K562 (cell line): ENCODE results near the gene NEDD4. TPM values are rescaled to one million over a fixed set of nuclear protein-coding genes. Genes with fewer than 3 reads are reported as not detected.
A peak's percentile ranks its signal among the peaks of the same experiment; 100 is the strongest.

Experiments
- DMBX1 ChIP-seq: fragments of 250-450 bp; sonication (Bioruptor Pico); IDR thresholded peaks from 2 replicates; pipeline ENCODE4 v1.8.0; 2022; ENCODE audit warnings: inconsistent platforms, mild to moderate bottlenecking, moderate library complexity, borderline replicate concordance
- EP300 ChIP-seq: IDR thresholded peaks from 2 replicates; pipeline ENCODE4 v1.6.1; 2012; ENCODE audit warnings: low read length, improper control_type of control experiment
- GABPB1 ChIP-seq: sonication (generic); formaldehyde crosslinking; IDR thresholded peaks from 2 replicates; pipeline ENCODE4 v1.8.0; 2022; ENCODE audit warnings: mild to moderate bottlenecking, missing genetic modification reagents
- KDM1A ChIP-seq, 2 experiments: fragments of 450-650 bp; IDR thresholded peaks; 2 replicates each; pipeline ENCODE4 v1.6.1; 2016; ENCODE audit warnings: mild to moderate bottlenecking in 2 of 2
- LEF1 ChIP-seq: fragments of 450-650 bp; IDR thresholded peaks from 2 replicates; pipeline ENCODE4 v1.6.1; 2016; ENCODE audit warnings: mild to moderate bottlenecking
- MGA ChIP-seq: fragments of 450-650 bp; IDR thresholded peaks from 2 replicates; pipeline ENCODE4 v1.6.1; 2016; ENCODE audit warnings: mild to moderate bottlenecking, moderate library complexity
- NFE2L1 ChIP-seq: fragments of 450-650 bp; IDR thresholded peaks from 2 replicates; pipeline ENCODE4 v1.6.1; 2016; ENCODE audit warnings: missing genetic modification characterization, low read depth, mild to moderate bottlenecking, missing compliant biosample characterization, moderate library complexity, borderline replicate concordance
- POLR2AphosphoS5 ChIP-seq: IDR thresholded peaks from 2 replicates; pipeline ENCODE4 v1.6.1; 2011; ENCODE audit warnings: mild to moderate bottlenecking, low read depth, low read length, moderate library complexity; ENCODE audit not compliant: control insufficient read depth, insufficient read depth
- RCOR1 ChIP-seq, 2 experiments: IDR thresholded peaks; 2 replicates each; pipeline ENCODE4 v1.6.1; 2012; ENCODE audit warnings: low read depth in 2 of 2, low read length in 2 of 2, borderline replicate concordance in 1 of 2, improper control_type of control experiment in 1 of 2
- TSC22D4 ChIP-seq: fragments of 450-650 bp; IDR thresholded peaks from 2 replicates; pipeline ENCODE4 v1.6.1; 2016; ENCODE audit warnings: missing genetic modification characterization, missing biosample characterization, control low read depth
- ZNF764 ChIP-seq: fragments of 250-450 bp; sonication (Bioruptor Pico); IDR thresholded peaks from 2 replicates; pipeline ENCODE4 v1.4.0; 2020; ENCODE audit warnings: low read depth, mild to moderate bottlenecking, moderate library complexity
- polyA plus RNA-seq, 8 experiments: library from polyadenylated mRNA; depleted of rRNA in 4 of 8; stranded (reverse) in 5 of 8; unstranded in 3 of 8; fragments of >200 nt; fragmentation: Nextera tagmentation in 2 of 8; fragmentation: Illumina TruSeq in 1 of 8; extraction: Ambion mirVana in 2 of 8; extraction: Trizol in 1 of 8; gene quantifications; 2 replicates each; pipeline versions ENCODE4 v1.2.1 to v1.2.3, GENCODE V29; 2011 to 2014; ENCODE audit warnings: inconsistent platforms in 1 of 8, missing spikeins in 1 of 8
- total RNA-seq, 7 experiments: library from RNA; depleted of rRNA in 6 of 7; stranded (reverse); fragments of >200 nt in 6 of 7; fragmentation: Illumina TruSeq in 2 of 7; extraction: Trizol in 2 of 7; gene quantifications; 2 replicates each; pipeline versions ENCODE4 v1.2.1 to v1.2.3, GENCODE V29; 2011 to 2021; ENCODE audit warnings: low replicate concordance in 1 of 7

The NEDD4 gene
- total and polyA plus RNA-seq, 9 of the 15 experiments (the other 6 are each of a cell fraction or from before 2014, with no cell fraction given) = 7.2 to 23.7 (median 17.3) TPM

- peak; percentile 74 for TF ChIP-seq MGA
- TF ChIP-seq ZNF764 (CRISPR knock-in tag) = no peak
- TF ChIP-seq TSC22D4 (tag) = no peak
- peak; percentile 44; the same call in 1 of the 2 replicates for TF ChIP-seq DMBX1 (CRISPR knock-in tag)
- no peak for TF ChIP-seq LEF1
- TF ChIP-seq KDM1A (IDR thresholded peaks at IDR 0.05) = peak; percentile 30 to 51; a peak in 2 of 4 replicates
- TF ChIP-seq EP300 = no peak
- peak; percentile 48; the same call in 1 of the 2 replicates for TF ChIP-seq GABPB1 (CRISPR knock-in tag)
- TF ChIP-seq RCOR1 (IDR thresholded peaks at IDR 0.05; ENCODE audit: borderline replicate concordance in 1 of 2, low read depth in 2 of 2, low read length in 2 of 2) = peak in 1 of 2 experiments; percentile 75; a peak in 2 of 4 replicates
- no peak for TF ChIP-seq POLR2AphosphoS5
- no peak for TF ChIP-seq NFE2L1 (tag)
Observed at GRCh38 chr15:56038015-56038414, 44.6 kb upstream of the NEDD4 start (continued).
